GM21526 (cell line): ENCODE data around the gene UTP14C.
"Not testable (repeated sequence)": the region's sequence is repeated elsewhere in the genome, so short reads cannot be mapped to it uniquely, and the experiment has no call there.

ENCODE experiments used
- ATAC-seq: cut with Tn5 transposase; IDR thresholded peaks from one replicate; pipeline ENCODE4 v1.9.1; 2021; ENCODE audit warnings: moderate library complexity; ENCODE audit not compliant: unreplicated experiment, low FRiP score

Gene UTP14C

GRCh38 chr13:52001120-52001731, 23.3 kb upstream of the UTP14C start:
- peak; percentile 87 for ATAC-seq

- no peak for ATAC-seq
These were observed 22.1 kb upstream of the UTP14C start for GRCh38 chr13:52002361-52002760.

DNA sequence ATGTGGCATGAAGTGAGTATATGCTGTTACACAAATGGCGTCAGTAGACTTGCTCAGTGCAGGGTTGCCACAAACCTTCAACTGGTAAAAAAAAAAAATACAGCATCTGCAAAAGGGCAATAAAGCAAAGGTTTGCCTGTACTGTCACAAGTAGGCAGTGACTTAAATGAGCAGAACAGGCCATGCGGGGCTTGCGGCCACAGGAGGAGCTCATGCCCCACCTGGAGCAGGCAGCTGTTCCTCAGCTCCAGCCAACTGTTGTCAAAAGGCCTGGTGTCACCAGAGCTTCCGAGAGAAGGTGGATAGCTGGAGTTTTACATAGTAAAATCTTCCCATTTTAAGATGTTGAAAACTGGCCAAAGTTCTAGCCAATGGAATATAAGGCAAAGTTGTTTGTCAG, 20.9 kb upstream of the UTP14C start:
- no peak for ATAC-seq

- ATAC-seq = no peak
These were observed 19.9 kb upstream of the UTP14C start for GRCh38 chr13:52004511-52005170.

GRCh38 chr13:52005841-52006522, 18.5 kb upstream of the UTP14C start:
- ATAC-seq = no peak

GRCh38 chr13:52006523-52007245, 17.8 kb upstream of the UTP14C start:
- ATAC-seq = no peak

DNA sequence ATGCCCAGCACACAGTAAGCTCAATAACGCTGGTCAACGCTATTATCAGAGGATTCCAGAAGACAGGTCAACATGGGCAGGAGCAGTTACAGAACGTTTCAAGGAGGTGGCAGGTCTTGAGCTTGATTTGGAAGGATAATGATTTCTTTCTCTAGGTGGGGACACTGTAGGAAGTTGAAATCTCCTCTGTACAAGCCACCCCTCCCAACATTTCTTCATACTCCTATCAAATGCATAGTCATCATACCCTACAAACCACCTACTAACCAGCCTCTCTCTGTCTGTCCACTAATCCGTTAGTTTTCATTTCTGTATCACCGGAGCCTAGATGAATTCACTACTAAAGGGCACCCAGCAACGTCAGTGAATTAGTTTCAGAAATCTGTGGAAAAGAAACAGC, 14.5 kb upstream of the UTP14C start:
- no peak for ATAC-seq

DNA sequence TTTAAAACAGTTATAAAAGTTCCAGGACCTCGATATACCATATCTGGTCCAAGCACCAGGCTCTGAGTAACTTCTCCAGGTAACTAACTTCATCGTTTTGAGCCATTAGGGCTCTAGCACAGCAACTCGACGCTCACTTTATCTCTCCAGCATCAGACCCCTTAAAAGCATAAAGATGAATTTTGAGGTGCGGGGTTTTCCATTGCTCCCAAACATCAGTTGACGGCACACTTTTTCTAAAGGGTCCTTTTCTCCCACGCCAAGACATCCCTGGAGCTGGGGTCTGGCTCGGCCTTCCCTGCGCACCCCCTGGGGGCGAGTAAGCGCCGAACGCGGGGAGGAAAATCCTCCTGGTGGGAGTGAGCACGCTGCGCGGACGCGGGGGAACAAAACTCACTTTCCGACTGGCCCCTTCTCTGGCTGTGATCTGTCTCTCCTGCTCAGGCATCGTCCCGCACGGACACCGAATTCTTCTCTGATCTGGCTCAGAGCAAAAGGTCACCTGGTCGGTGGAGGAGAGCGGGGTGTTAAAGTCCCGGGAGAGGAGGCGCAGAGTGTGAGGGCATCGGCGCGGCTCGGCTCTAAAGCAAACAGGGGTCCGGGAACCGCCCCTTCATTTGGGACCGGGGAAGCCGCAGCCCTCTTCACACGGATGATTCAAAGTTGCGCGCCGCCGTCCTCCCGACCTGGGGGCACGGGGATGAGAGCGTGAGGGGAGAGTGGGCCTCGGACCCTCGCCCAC, 13.4 kb upstream of the UTP14C start, which contains the start of gene ATP7B:
ATP7B (minus strand) TSS at position 561 of the 742 bp plus-strand sequence; CDS start at position 448, 113 bp downstream.
- ATAC-seq = no peak

DNA sequence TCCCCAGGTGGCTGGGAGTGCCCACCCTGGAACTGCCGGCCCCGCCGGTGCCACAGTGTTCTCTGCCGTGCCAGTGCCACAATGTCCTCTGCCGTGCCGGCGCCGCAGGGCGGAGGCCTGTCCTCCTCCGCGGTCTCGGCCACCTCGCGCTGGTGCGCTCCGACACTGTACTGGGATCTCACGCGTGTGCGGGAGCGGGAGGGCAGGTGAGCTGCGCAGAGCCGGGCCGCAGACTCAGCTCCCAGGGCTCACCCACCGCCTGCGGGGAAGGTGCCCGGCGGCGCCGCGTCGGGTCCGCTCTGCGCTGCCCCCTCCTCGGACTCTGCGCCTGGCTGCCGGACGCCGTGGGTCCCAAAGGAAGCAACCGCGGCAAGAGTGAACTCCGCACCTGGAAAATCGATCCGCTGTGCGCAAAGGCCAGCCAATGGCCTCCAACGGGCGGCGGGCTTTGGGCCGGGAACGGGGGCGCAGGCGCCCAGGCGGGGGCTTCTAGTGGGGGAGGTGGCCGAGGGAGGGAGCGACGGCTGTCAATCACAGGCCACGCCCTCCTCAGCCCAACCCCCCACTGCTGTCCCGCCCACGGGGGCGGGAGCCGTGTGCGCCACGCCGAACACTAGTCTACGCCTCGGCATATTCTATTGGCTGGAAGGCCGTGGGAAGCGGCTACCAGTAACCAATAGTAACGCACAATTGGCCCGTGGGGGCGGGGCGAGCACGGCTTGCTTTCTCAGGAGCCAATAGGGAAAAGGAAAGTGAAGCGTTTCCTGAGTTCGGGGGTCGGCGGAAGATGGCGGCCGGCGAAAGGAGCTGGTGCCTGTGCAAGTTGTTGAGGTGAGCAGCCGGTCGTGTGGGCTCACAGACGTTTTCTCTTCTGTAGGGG, 12.6 kb upstream of the UTP14C start, which contains the start of gene ALG11:
ALG11 (plus strand) TSS at position 767 of the 880 bp plus-strand sequence; CDS start at position 788, 21 bp downstream.
- ATAC-seq = peak; percentile 99

DNA sequence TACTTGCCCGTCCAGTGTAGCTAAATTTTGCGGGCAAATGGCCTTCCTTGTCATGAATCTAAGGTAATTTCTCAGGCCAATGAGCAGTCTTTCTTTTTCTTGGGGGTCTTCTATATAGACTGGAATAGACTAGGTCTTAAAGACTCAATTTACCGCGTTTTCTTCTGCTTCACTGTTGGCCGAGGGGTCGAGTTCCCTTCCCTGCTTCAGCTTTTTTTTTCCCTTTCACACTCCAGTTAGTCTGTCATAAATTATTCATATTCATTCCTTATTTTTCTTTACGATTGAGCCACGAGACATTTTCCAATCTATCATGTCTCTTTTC, 12.0 kb upstream of the UTP14C start:
- no peak for ATAC-seq

GRCh38 chr13:52016296-52016695, 8.2 kb upstream of the UTP14C start:
- ATAC-seq = no peak

DNA sequence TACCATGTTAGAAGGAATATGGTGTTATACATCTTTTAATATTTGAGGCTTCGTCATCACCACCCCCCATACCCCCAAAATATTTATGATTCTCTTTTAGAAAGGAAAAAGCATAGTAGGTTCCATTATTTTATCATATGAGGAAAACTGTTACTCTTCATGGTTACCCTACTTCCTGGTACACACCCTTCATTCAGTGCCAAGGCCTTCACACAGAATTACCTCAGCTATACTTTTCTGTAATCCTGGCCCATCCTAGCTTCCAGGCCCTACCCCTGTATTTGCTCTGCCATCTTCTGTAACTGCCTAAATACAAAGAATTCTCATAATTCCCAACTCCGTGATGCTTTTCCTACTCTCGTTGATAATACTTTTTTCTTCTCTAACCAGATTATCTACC, 4.3 kb upstream of the UTP14C start:
- ATAC-seq = no peak

- no peak for ATAC-seq
These were observed 2.1 kb upstream of the UTP14C start for GRCh38 chr13:52022356-52022755.

GRCh38 chr13:52025475-52026245, 1.2 kb downstream of the UTP14C start:
- ATAC-seq = no peak

- ATAC-seq = no peak
These were observed 1.7 kb downstream of the UTP14C start for GRCh38 chr13:52026246-52026626.

GRCh38 chr13:52027832-52028231, 3.3 kb downstream of the UTP14C start:
- no peak for ATAC-seq

- no peak for ATAC-seq
These were observed 5.1 kb downstream of the UTP14C start for GRCh38 chr13:52029569-52029968.

DNA sequence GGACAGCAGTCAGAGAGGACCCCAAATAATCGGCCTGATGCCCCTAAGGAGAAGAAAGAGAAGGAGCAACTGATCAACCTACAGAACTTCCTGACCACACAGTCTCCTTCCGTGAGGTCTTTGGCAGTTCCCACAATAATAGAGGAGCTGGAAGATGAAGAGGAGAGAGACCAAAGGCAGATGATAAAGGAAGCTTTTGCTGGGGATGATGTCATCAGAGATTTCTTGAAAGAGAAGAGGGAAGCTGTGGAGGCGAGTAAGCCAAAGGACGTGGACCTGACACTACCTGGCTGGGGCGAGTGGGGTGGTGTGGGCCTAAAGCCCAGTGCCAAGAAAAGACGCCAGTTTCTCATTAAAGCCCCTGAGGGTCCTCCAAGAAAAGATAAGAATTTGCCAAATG, 5.9 kb downstream of the UTP14C start:
- not testable (repeated sequence) for ATAC-seq

DNA sequence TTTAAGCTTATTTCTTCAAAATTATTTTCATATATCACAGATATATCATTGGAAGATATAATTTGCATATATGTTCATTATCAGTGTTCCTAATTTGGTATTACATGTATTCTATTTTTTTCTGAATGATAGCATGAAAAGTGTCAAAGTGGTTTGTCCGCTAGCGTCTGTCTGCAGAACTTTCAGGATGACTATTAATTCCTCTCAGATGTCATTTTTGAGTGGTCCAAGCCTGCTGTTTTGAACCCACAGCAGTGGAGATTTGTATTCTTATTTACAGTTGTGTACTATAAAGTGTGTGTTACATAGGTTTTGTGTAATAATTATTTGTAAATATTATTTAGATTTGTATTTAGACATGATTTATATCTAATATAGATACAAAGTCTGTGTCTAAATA, 8.5 kb downstream of the UTP14C start:
- ATAC-seq = no peak
